Dendritic cell treated with granulocyte-macrophage colony-stimulating factor and Interleukin-4, amounts not matched to agents 40 ng/mL and 50 ng/mL, for 4 days (primary cell): Measurements from ENCODE around the gene SLC12A4.
"Not testable (repeated sequence)": the region's sequence is repeated elsewhere in the genome, so short reads cannot be mapped to it uniquely, and the experiment has no call there.

Source experiments
- H3K27ac Mint-ChIP-seq: one replicate; pipeline ENCODE4 v1.8.0; 2022; ENCODE audit warnings: mild to moderate bottlenecking, mixed read lengths
- H3K27me3 Mint-ChIP-seq: one replicate; pipeline ENCODE4 v1.8.0; 2022; ENCODE audit warnings: mild to moderate bottlenecking, mixed read lengths
- H3K36me3 Mint-ChIP-seq: one replicate; pipeline ENCODE4 v1.8.0; 2022; ENCODE audit warnings: low read depth, mixed read lengths
- H3K4me1 Mint-ChIP-seq: one replicate; pipeline ENCODE4 v1.8.0; 2022; ENCODE audit warnings: low read depth, mixed read lengths
- H3K4me3 Mint-ChIP-seq: one replicate; pipeline ENCODE4 v1.8.0; 2022; ENCODE audit warnings: mild to moderate bottlenecking, moderate library complexity, mixed read lengths
- H3K9me3 Mint-ChIP-seq: one replicate; pipeline ENCODE4 v1.8.0; 2022; ENCODE audit warnings: mixed read lengths
- intact Hi-C: fragments of 100-400 bp; cut with micrococcal nuclease; formaldehyde crosslinking; loops from one replicate; pipeline ENCODE4 v1.15.0; 2022

SLC12A4 gene

GRCh38 chr16:67927131-67927941 lies 41.1 kb downstream of the SLC12A4 start:
- Mint-ChIP-seq H3K4me3 (no peak overlapping the region), H3K4me1 (peaks cover 6% of the 10 kb centered on the region), H3K9me3 (no peaks in the 10 kb centered on the region), H3K36me3 (peaks cover 90% of the 10 kb centered on the region), H3K27me3 (no peaks in the 10 kb centered on the region), H3K27ac (no peak overlapping the region)
- intact Hi-C loops = no loop called here

DNA sequence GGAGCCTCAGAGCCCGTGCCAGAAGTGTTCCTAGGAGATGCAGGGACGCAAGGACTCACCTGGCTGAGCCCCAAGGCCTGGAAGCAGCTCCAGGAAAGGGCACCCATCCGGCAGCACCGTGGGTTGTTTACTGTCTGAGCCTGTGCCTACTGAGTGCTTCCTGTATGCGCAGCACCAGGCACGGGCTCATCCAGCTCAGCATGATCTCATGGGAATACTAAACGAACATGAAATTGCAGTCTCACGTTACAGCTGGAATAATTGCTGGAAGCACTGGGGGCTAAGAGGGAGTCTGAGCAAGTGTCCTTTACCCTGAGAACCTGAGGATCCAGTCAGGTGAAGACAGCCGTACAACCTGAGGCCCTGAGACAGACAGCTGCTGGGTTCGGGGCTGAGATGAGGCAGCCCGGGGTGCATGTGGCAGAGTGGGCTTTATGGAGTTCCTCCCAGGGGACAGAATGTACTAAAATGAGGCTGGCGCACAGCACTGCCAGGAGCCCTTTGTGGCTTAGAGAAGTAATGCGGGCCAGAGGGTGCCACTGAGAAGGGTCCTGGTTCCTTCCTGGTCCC lies 42.2 kb downstream of the SLC12A4 start:
- Mint-ChIP-seq H3K27me3 (no peaks in the 10 kb centered on the region), H3K4me3 (no peak overlapping the region), H3K9me3 (no peaks in the 10 kb centered on the region), H3K4me1 (peaks cover 15% of the 10 kb centered on the region), H3K36me3 (peaks cover 90% of the 10 kb centered on the region), H3K27ac (no peak overlapping the region)
- intact Hi-C loops = no loop called here

- Mint-ChIP-seq H3K4me1 (peaks cover 15% of the 10 kb centered on the region), H3K27ac (no peak overlapping the region), H3K36me3 (peaks cover 88% of the 10 kb centered on the region), H3K4me3 (no peak overlapping the region), H3K9me3 (no peaks in the 10 kb centered on the region), H3K27me3 (no peaks in the 10 kb centered on the region)
- intact Hi-C loops = no loop called here
Observed at GRCh38 chr16:67924140-67924906, 44.1 kb downstream of the SLC12A4 start.

DNA sequence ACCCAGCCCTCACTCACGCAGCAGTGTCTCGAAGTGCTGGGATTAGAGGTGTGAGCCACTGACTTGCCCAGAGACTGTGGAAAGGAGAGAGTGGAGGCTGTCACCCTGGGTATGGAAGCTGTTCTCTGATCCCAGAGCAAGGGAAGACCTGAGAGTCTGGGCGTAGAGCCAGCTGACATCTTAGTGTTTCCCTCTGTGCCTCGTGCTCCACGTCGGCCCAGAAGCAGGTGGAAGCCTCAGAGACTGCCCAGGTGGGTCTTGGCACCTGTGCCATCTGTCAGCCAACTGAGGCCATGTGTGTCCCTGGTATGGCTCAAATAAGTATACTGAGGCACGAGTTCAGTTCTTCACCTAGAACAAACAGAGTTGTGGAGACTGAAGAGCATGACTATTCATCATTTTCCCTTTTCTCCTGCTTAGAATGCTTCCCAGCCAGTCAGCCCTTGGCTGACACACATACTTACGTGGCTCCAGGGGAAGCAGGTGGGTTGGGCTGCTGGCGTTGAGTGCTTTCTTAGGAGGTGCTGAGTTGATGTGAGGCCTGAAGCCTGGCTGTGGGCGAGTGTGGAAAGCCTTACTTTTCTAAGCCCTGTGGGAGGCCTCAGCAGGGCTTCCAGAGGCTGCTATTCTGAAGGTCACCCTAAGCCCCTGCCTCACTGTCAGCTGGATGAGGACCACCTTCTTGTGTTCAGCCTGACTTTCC lies 44.9 kb downstream of the SLC12A4 start:
- no peak overlapping the region for H3K4me3 Mint-ChIP-seq
- intact Hi-C loops = no loop called here
- H3K27me3 Mint-ChIP-seq = no peaks in the 10 kb centered on the region
- no peaks in the 10 kb centered on the region for H3K9me3 Mint-ChIP-seq
- peaks cover 88% of the 10 kb centered on the region for H3K36me3 Mint-ChIP-seq
- H3K4me1 Mint-ChIP-seq = peaks cover 15% of the 10 kb centered on the region
- H3K27ac Mint-ChIP-seq = no peak overlapping the region

DNA sequence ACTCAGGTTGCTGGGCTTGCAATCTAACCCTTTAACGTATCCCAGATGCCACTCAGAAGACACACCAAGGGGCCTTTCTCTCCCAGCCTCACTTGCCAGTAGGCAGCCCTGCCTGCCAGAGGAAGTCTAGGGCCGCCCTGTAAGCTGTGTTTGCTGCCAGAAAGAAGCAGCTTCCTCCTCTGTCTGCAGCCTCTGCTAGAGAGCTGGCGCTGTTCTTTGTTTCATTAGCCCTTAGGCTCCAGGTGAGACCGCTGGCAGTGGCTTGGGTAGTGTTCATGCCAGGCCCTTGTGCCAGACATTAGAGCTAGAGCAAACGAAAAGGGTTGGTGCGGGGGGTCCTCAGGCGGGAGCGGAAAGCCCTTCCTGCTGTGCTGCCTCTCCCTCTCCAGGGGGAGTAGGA lies 45.7 kb downstream of the SLC12A4 start:
- H3K36me3 Mint-ChIP-seq = peaks cover 88% of the 10 kb centered on the region
- intact Hi-C loops = no loop called here
- H3K4me3 Mint-ChIP-seq = no peak overlapping the region
- H3K4me1 Mint-ChIP-seq = peaks cover 17% of the 10 kb centered on the region
- no peaks in the 10 kb centered on the region for H3K27me3 Mint-ChIP-seq
- H3K27ac Mint-ChIP-seq = no peak overlapping the region
- no peaks in the 10 kb centered on the region for H3K9me3 Mint-ChIP-seq

GRCh38 chr16:67922221-67922620 lies 46.2 kb downstream of the SLC12A4 start:
- intact Hi-C loops = no loop called here
- Mint-ChIP-seq H3K36me3 (peaks cover 88% of the 10 kb centered on the region), H3K27ac (no peak overlapping the region), H3K4me3 (no peak overlapping the region), H3K9me3 (no peaks in the 10 kb centered on the region), H3K27me3 (no peaks in the 10 kb centered on the region), H3K4me1 (peaks cover 22% of the 10 kb centered on the region)

GRCh38 chr16:67919622-67920221 lies 48.7 kb downstream of the SLC12A4 start:
- intact Hi-C loops = no loop called here
- Mint-ChIP-seq H3K4me3 (no peak overlapping the region), H3K36me3 (peaks cover 96% of the 10 kb centered on the region), H3K4me1 (peaks cover 31% of the 10 kb centered on the region), H3K9me3 (no peaks in the 10 kb centered on the region), H3K27ac (no peak overlapping the region), H3K27me3 (no peaks in the 10 kb centered on the region)

- Mint-ChIP-seq H3K36me3 (peaks cover 91% of the 10 kb centered on the region), H3K27ac (no peak overlapping the region), H3K9me3 (no peaks in the 10 kb centered on the region), H3K4me3 (no peak overlapping the region), H3K4me1 (peaks cover 30% of the 10 kb centered on the region), H3K27me3 (no peaks in the 10 kb centered on the region)
- intact Hi-C loops = no loop called here
Observed at GRCh38 chr16:67917852-67918236, 50.6 kb downstream of the SLC12A4 start.

DNA sequence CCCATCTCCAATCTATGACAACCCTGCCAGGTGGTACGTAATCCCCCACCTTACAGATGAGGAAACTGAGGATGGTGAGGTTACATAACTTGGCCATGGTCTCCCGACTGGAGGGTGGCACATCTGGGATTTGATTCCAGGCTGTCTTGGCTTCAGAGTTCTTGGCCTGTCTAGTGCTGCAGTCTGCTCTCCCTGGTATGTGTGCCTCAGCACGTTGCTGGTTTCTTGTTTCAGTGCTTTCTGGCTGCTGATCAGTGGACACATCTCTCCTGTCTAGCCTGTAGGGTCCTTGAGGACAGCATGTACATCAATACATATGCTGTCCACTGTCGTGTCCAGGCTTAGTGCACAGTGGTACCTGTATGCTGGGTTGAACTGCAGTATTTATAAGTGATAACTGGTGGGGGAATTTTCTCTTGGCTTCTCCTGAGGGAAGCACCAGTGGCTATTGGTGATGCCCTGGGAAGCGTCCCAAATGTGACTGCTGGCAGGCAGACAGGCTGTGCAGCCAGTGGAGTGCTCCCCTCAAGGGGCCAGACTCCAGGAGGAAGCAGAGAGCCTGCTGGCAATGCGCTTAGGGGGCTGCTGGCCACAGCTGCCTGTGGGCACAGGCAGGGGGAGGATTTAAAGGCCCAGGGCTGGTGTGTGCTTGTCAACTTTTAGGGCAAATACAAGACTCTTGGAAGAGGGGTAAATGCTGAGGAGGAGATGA lies 51.1 kb downstream of the SLC12A4 start:
- intact Hi-C loops = no loop called here
- H3K27ac Mint-ChIP-seq = no peak overlapping the region
- H3K36me3 Mint-ChIP-seq = peaks cover 86% of the 10 kb centered on the region
- H3K4me1 Mint-ChIP-seq = peaks cover 24% of the 10 kb centered on the region
- no peaks in the 10 kb centered on the region for H3K9me3 Mint-ChIP-seq
- H3K27me3 Mint-ChIP-seq = no peaks in the 10 kb centered on the region
- no peak overlapping the region for H3K4me3 Mint-ChIP-seq

DNA sequence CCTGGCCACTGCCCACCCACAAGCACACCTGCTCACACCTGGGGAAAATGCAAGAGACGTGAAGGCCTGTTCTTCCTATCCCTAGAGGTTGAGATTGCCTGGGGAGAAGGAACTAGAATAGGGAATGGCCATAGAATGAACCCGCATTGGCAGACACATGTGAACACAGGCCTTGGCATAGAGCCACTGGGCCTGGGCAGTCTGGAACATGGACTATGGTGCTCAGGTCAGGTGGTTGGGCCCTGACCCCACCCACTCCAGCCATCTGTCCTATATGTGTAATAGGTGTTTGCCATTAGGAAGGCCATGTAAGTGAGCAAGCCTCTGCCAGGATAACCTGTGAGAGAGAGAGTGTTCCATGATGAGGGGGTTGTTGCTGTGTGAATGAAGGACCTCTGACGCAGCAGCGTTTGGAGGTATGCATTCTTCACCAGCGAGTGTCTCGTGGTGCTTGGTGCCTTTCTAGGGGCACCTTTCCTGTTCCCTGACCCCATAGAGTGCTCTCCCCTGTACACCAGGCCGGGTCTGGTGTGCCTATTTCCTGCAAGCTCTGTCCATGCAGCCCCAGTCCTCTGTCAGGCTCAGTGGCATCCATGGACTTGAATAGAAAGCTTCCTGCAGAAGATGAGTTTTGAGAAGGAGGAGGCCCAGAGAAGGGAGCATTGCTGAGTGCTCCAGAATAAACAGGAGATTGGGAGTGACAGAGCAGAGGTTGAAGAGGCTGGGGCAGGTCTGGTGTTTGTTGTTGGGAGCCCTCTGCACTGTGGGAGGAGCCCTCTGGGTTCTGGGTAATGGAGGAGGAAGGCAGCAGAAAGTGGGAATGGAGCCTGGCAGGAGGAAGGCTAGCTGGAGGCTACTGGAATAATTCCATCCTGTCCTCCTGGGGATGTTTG lies 52.4 kb downstream of the SLC12A4 start:
- Mint-ChIP-seq H3K9me3 (no peaks in the 10 kb centered on the region), H3K4me3 (no peak overlapping the region), H3K27me3 (no peaks in the 10 kb centered on the region), H3K4me1 (peaks cover 16% of the 10 kb centered on the region), H3K36me3 (peaks cover 85% of the 10 kb centered on the region), H3K27ac (no peak overlapping the region)
- intact Hi-C loops = no loop called here

DNA sequence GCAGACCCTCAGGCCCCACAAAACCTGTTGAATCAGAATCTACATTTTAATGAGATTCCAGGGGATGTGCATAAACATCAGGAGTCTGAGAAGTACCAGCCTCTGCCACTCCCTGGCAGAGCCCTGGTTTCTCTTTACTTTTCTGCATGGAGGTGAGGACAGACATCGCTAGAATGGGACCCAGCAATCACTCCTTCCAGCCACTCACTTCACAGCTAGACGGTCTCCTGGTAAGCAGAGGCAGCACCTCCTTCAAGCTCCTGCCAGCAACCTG lies 53.0 kb downstream of the SLC12A4 start:
- H3K27ac Mint-ChIP-seq, H3K9me3 Mint-ChIP-seq, H3K4me3 Mint-ChIP-seq, intact Hi-C loops, H3K27me3 Mint-ChIP-seq: not testable (repeated sequence)
- peaks cover 16% of the 10 kb centered on the region for H3K4me1 Mint-ChIP-seq
- H3K36me3 Mint-ChIP-seq = peaks cover 87% of the 10 kb centered on the region

DNA sequence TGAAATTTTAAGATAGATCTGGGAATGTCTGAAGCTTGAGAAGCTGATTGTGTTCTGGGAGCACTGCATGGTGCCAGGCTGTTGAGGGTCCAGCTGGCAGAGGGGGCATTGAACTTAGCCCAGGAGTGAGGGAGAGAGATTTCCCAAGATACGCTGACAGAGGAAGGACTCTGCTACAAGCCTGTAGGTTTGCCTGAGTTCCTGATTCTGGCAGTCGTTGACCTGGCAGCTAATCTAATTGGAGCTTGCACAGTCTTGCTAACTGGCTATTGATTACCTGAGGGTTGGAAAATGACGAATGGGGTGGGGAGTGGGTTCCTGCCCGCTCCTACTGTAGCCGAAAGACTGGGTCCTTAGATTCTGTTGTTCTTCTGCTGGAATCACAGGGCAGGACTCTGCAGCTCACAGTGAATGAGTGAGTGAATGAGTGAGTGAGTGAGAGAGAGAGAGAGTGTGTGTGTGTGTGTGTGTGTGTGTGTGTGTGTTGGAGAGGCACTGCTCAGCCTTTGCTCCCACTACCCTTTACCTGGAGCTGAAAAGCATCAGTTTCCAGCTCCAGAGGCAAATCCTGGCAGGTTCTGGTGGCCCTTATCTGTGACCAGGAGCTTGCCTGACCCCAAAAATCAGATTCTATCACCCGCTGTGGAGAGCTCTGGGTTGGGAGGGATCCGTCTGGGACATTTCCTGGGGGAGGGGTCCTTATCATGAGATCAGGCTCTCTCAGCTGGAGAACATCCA lies 53.5 kb downstream of the SLC12A4 start:
- no peak overlapping the region for H3K4me3 Mint-ChIP-seq
- H3K4me1 Mint-ChIP-seq = peaks cover 16% of the 10 kb centered on the region
- H3K9me3 Mint-ChIP-seq = no peaks in the 10 kb centered on the region
- peaks cover 87% of the 10 kb centered on the region for H3K36me3 Mint-ChIP-seq
- intact Hi-C loops = no loop called here
- no peaks in the 10 kb centered on the region for H3K27me3 Mint-ChIP-seq
- H3K27ac Mint-ChIP-seq = no peak overlapping the region
